Measurements from ENCODE around the gene SPTAN1. TPM values are rescaled to one million over a fixed set of nuclear protein-coding genes. Genes with fewer than 3 reads are reported as not detected.
"Not testable (repeated sequence)": the region's sequence is repeated elsewhere in the genome, so short reads cannot be mapped to it uniquely, and the experiment has no call there.

The SPTAN1 gene
- total RNA-seq, 1 donor from 2014 or later = 362 TPM

GRCh38 chr9:128656416-128657343 lies 104.3 kb downstream of the SPTAN1 start, which contains the start of gene DYNC2I2:
DYNC2I2 (minus strand) TSS chr9:128656847; CDS start chr9:128656726, 121 bp downstream.
- intact Hi-C loops (cut with micrococcal nuclease) = loop anchor here (1.0 to 5.0 kb wide), 9 partner anchors 28 to 334 kb away; partner anchors contain the start of genes COQ4, DOLK, GLE1 and KYAT1

- intact Hi-C loops (cut with micrococcal nuclease) = loop anchor here (2.0 to 5.0 kb wide), 4 partner anchors 113 to 290 kb away; partner anchors contain the start of genes DOLK, GLE1, NUP188 and SPOUT1
Observed at GRCh38 chr9:128657344-128657704, 104.9 kb downstream of the SPTAN1 start.

GRCh38 chr9:128657796-128658195 lies 105.4 kb downstream of the SPTAN1 start:
- intact Hi-C loops (cut with micrococcal nuclease) = loop anchor here (2.0 to 5.0 kb wide), 4 partner anchors 113 to 290 kb away; partner anchors contain the start of genes DOLK, GLE1, NUP188 and SPOUT1

- intact Hi-C loops (cut with micrococcal nuclease) = not testable (repeated sequence)
Observed at GRCh38 chr9:128666481-128666941, 114.1 kb downstream of the SPTAN1 start.

GRCh38 chr9:128669786-128670185 lies 117.4 kb downstream of the SPTAN1 start:
- intact Hi-C loops (cut with micrococcal nuclease) = no loop called here

- intact Hi-C loops (cut with micrococcal nuclease) = no loop called here
Observed at GRCh38 chr9:128675382-128675781, 123.0 kb downstream of the SPTAN1 start.

- intact Hi-C loops (cut with micrococcal nuclease) = no loop called here
Observed at GRCh38 chr9:128677794-128678193, 125.4 kb downstream of the SPTAN1 start.

Other genes starting within 250 kb of the SPTAN1 start
- 27.9 and 29.0 TPM in 2 replicates for gene TRUB2, start 230.1 kb upstream of the SPTAN1 start, total RNA-seq
- 42.1 and 42.4 TPM in 2 replicates for gene COQ4, start 229.7 kb upstream of the SPTAN1 start, total RNA-seq
- 25.3 and 25.8 TPM in 2 replicates for gene SLC27A4, start 212.1 kb upstream of the SPTAN1 start, total RNA-seq
- 70.7 and 75.8 TPM in 2 replicates for gene URM1, start 181.2 kb upstream of the SPTAN1 start, total RNA-seq
- gene CERCAM, start 131.7 kb upstream of the SPTAN1 start, total RNA-seq = 0.88 and 1.7 TPM in 2 replicates
- 43.4 and 47.0 TPM in 2 replicates for gene ODF2, start 96.6 kb upstream of the SPTAN1 start, total RNA-seq
- gene GLE1, start 47.9 kb upstream of the SPTAN1 start, total RNA-seq = 43.6 and 44.2 TPM in 2 replicates
- 36.8 and 38.3 TPM in 2 replicates for gene DYNC2I2, start 104.3 kb downstream of the SPTAN1 start, total RNA-seq
- 448 and 465 TPM in 2 replicates for gene SET, start 136.6 kb downstream of the SPTAN1 start, total RNA-seq
- gene PKN3, start 149.9 kb downstream of the SPTAN1 start, total RNA-seq = 10.7 and 11.1 TPM in 2 replicates
- gene ZDHHC12, start 171.5 kb downstream of the SPTAN1 start, total RNA-seq = 68.7 and 69.9 TPM in 2 replicates
- gene ZER1, start 219.3 kb downstream of the SPTAN1 start, total RNA-seq = 22.7 and 23.7 TPM in 2 replicates
- gene TBC1D13, start 234.7 kb downstream of the SPTAN1 start, total RNA-seq = 23.0 and 24.0 TPM in 2 replicates

Data from T-helper 1 cell treated with Interleukin-12 subunit alpha and Interleukin-12 subunit beta and Interleukin-4 antibody, amounts not matched to agents 30 ng/mL and 1 ng/mL, for 36 hours (primary cell).